ENCODE data around the gene NEURL1. TPM values are rescaled to one million over a fixed set of nuclear protein-coding genes. Genes with fewer than 3 reads are reported as not detected.

Gene NEURL1
- total RNA-seq, 2 experiments from 2014 or later, result 0.47 TPM; not detected in 1

GRCh38 chr10:103448746-103449145 is 44.8 kb upstream of the NEURL1 start:
- Histone ChIP-seq H3K79me2 (ENCODE audit: insufficient read depth, low read depth, low read length) (no peaks in the 10 kb centered on the region), H3K9me2 (ENCODE audit: insufficient read depth, low read length) (no peaks in the 10 kb centered on the region), H3K4me1 (ENCODE audit: insufficient read depth, low read length, poor library complexity, severe bottlenecking) (no peaks in the 10 kb centered on the region), H3K27ac (ENCODE audit: low read depth, low read length, poor library complexity, severe bottlenecking) (no peak overlapping the region), H3K4me3 (ENCODE audit: low read depth, low read length, poor library complexity, severe bottlenecking) (no peak overlapping the region), H3K9me3 (ENCODE audit: low read length) (no peaks in the 10 kb centered on the region), H3K4me2 (ENCODE audit: low read length) (no peak overlapping the region), H3K36me3 (ENCODE audit: insufficient read depth, low read length) (peaks cover 51% of the 10 kb centered on the region), H2AFZ (ENCODE audit: low read length) (no peak overlapping the region), H4K20me1 (ENCODE audit: insufficient read depth, low read length) (no peaks in the 10 kb centered on the region)
- ChIA-PET POLR2A (interaction anchor here (0.5 to 0.9 kb wide), 2 partner anchors 56 to 659 kb away, joined by 3 to 5 read pairs; no protein-coding TSS in a partner anchor), CTCF (ENCODE audit: unreplicated experiment) (no interaction called here)
- TF ChIP-seq CTCF (conservative IDR thresholded peaks at IDR 0.05; ENCODE audit: low read length) (no peak), EZH2phosphoT487 (IDR thresholded peaks at IDR 0.05; ENCODE audit: borderline replicate concordance, low read depth, low read length) (no peak)
- intact Hi-C loops (cut with micrococcal nuclease; ENCODE audit: unreplicated experiment), result no loop called here
- BruUV-seq (replicated peaks), result no TSS peak
- no peak for DNase-seq (ENCODE audit: low spot score)

GRCh38 chr10:103449208-103450144 is 44.0 kb upstream of the NEURL1 start:
- ChIA-PET CTCF (ENCODE audit: unreplicated experiment) (no interaction called here), POLR2A (interaction anchor here (0.9 kb wide), 1 partner anchor 55 kb away, joined by 3 read pairs; no protein-coding TSS in a partner anchor)
- no peak for TF ChIP-seq CTCF (conservative IDR thresholded peaks at IDR 0.05; ENCODE audit: low read length)
- TF ChIP-seq EZH2phosphoT487 (IDR thresholded peaks at IDR 0.05; ENCODE audit: borderline replicate concordance, low read depth, low read length), result no peak
- BruUV-seq (replicated peaks), result no TSS peak
- H3K4me1 ChIP-seq (ENCODE audit: insufficient read depth, low read length, poor library complexity, severe bottlenecking), result no peaks in the 10 kb centered on the region
- no peak overlapping the region for H3K27ac ChIP-seq (ENCODE audit: low read depth, low read length, poor library complexity, severe bottlenecking)
- H3K79me2 ChIP-seq (ENCODE audit: insufficient read depth, low read depth, low read length), result no peaks in the 10 kb centered on the region
- no peaks in the 10 kb centered on the region for H4K20me1 ChIP-seq (ENCODE audit: insufficient read depth, low read length)
- intact Hi-C loops (cut with micrococcal nuclease; ENCODE audit: unreplicated experiment), result no loop called here
- no peak overlapping the region for H3K4me2 ChIP-seq (ENCODE audit: low read length)
- no peak overlapping the region for H3K4me3 ChIP-seq (ENCODE audit: low read depth, low read length, poor library complexity, severe bottlenecking)
- DNase-seq (ENCODE audit: low spot score), result no peak
- peaks cover 44% of the 10 kb centered on the region for H3K36me3 ChIP-seq (ENCODE audit: insufficient read depth, low read length)
- no peaks in the 10 kb centered on the region for H3K9me2 ChIP-seq (ENCODE audit: insufficient read depth, low read length)
- no peak overlapping the region for H2AFZ ChIP-seq (ENCODE audit: low read length)
- no peaks in the 10 kb centered on the region for H3K9me3 ChIP-seq (ENCODE audit: low read length)

- no TSS peak for BruUV-seq (replicated peaks)
- intact Hi-C loops (cut with micrococcal nuclease; ENCODE audit: unreplicated experiment), result no loop called here
- DNase-seq (ENCODE audit: low spot score), result no peak
- Histone ChIP-seq H3K9me3 (ENCODE audit: low read length) (no peaks in the 10 kb centered on the region), H3K79me2 (ENCODE audit: insufficient read depth, low read depth, low read length) (no peaks in the 10 kb centered on the region), H3K4me3 (ENCODE audit: low read depth, low read length, poor library complexity, severe bottlenecking) (no peak overlapping the region), H3K4me2 (ENCODE audit: low read length) (no peak overlapping the region), H4K20me1 (ENCODE audit: insufficient read depth, low read length) (no peaks in the 10 kb centered on the region), H3K4me1 (ENCODE audit: insufficient read depth, low read length, poor library complexity, severe bottlenecking) (no peaks in the 10 kb centered on the region), H3K36me3 (ENCODE audit: insufficient read depth, low read length) (peaks cover 36% of the 10 kb centered on the region), H3K9me2 (ENCODE audit: insufficient read depth, low read length) (no peaks in the 10 kb centered on the region), H3K27ac (ENCODE audit: low read depth, low read length, poor library complexity, severe bottlenecking) (no peak overlapping the region), H2AFZ (ENCODE audit: low read length) (no peak overlapping the region)
- CTCF ChIA-PET (ENCODE audit: unreplicated experiment), result no interaction called here
- TF ChIP-seq EZH2phosphoT487 (IDR thresholded peaks at IDR 0.05; ENCODE audit: borderline replicate concordance, low read depth, low read length), result no peak
- TF ChIP-seq CTCF (conservative IDR thresholded peaks at IDR 0.05; ENCODE audit: low read length), result no peak
- POLR2A ChIA-PET, result no interaction called here
These were observed 43.3 kb upstream of the NEURL1 start for GRCh38 chr10:103450201-103450695.
